Aorta (tissue), 5 donors: Measurements from ENCODE around the gene CYP4F2. TPM values are rescaled to one million over a fixed set of nuclear protein-coding genes. Genes with fewer than 3 reads are reported as not detected.
"Not testable (repeated sequence)": the region's sequence is repeated elsewhere in the genome, so short reads cannot be mapped to it uniquely, and the experiment has no call there.

Experiments used
- ATAC-seq: fragments of 200-7000 bp; cut with Tn5 transposase; one replicate; pipeline ENCODE4 v1.9.1; 2022; ENCODE audit warnings: moderate library complexity; ENCODE audit not compliant: low FRiP score
- DNase-seq, 2 donors: peaks; one replicate each; pipeline ENCODE4 v3.0.0-alpha.2; 2020
- H3K27ac ChIP-seq, 2 donors: one replicate each; pipeline ENCODE4 v1.5.1; 2013; ENCODE audit warnings: low read length in 2 of 2, mild to moderate bottlenecking in 2 of 2, moderate library complexity in 2 of 2, control low read depth in 1 of 2, inconsistent platforms in 1 of 2, low read depth in 1 of 2
- H3K27me3 ChIP-seq, 2 donors: one replicate each; pipeline ENCODE4 v1.6.1; 2013; ENCODE audit warnings: control low read depth in 1 of 2, low read length in 1 of 2, mild to moderate bottlenecking in 1 of 2, moderate library complexity in 1 of 2; ENCODE audit not compliant: insufficient read depth in 2 of 2, control insufficient read depth in 1 of 2
- H3K36me3 ChIP-seq, 2 donors: one replicate each; pipeline ENCODE4 v1.6.1; 2013; ENCODE audit warnings: control low read depth in 1 of 2, low read length in 1 of 2, mild to moderate bottlenecking in 1 of 2; ENCODE audit not compliant: insufficient read depth in 2 of 2, control insufficient read depth in 1 of 2
- H3K4me1 ChIP-seq, 2 donors: one replicate each; pipeline ENCODE4 v1.6.1; 2013; ENCODE audit warnings: low read length in 2 of 2, control low read depth in 1 of 2, mild to moderate bottlenecking in 1 of 2, moderate library complexity in 1 of 2; ENCODE audit not compliant: insufficient read depth in 2 of 2, control insufficient read depth in 1 of 2
- H3K4me3 ChIP-seq, 2 donors: one replicate each; pipeline ENCODE4 v1.5.1; 2013; ENCODE audit warnings: low read length in 2 of 2, control low read depth in 1 of 2, mild to moderate bottlenecking in 1 of 2
- H3K9me3 ChIP-seq: one replicate; pipeline ENCODE4 v1.6.1; 2013; ENCODE audit warnings: mild to moderate bottlenecking, low read length; ENCODE audit not compliant: control insufficient read depth
- WGBS, 2 donors: extraction: QIAGEN DNeasy Blood & Tissue Kit; methylation state at CpG; one replicate each; pipeline ENCODE4 v1.1.7; 2013; 5-methylcytosine and 5-hydroxymethylcytosine counted together
- intact Hi-C, 2 donors: fragments of 100-400 bp; cut with DNase I; formaldehyde crosslinking; loops; one replicate each; pipeline versions ENCODE4 v1.14.2 to v1.15.0; 2022
- polyA plus RNA-seq, 2 donors: library from polyadenylated mRNA; stranded (reverse); fragments of 200-250 nt; gene quantifications; one replicate each; pipeline ENCODE4 v1.2.3, GENCODE V29; 2013
- total RNA-seq, 2 donors: library from RNA; stranded (reverse); fragmentation: NEBNext Ultra II Directional; extraction: Animal tissue kit (Norgen Biotek cat#: 25700); gene quantifications; one replicate each; pipeline ENCODE4 v1.2.1, GENCODE V29; 2021
- donor health status: healthy with polysubstance abuse.
- donor health status: Bipolar disorder and iron deficiency.
- donor health status: DM: no; HTN: no; CAD: no.
- donor health status: DM: no; HTN: no; CAD: no.
- donor health status: DM: yes; HTN: yes; CAD: no.

Gene CYP4F2
- total and polyA plus RNA-seq, 4 donors = 4.4 TPM; not detected in 3

- no peak for ATAC-seq
- Histone ChIP-seq H3K36me3 (no peaks in the 10 kb centered on the region), H3K9me3 (no peaks in the 10 kb centered on the region), H3K27ac (no peak overlapping the region), H3K4me3 (no peak overlapping the region), H3K4me1 (no peaks in the 10 kb centered on the region), H3K27me3 (no peaks in the 10 kb centered on the region)
- intact Hi-C loops = no loop called here
- DNase-seq = no peak
- 72 to 92% methylated on average over 2 of the region's 2 CpGs for WGBS, 2 donors
Observed at GRCh38 chr19:15894359-15894758, 3.5 kb downstream of the CYP4F2 start.

GRCh38 chr19:15893477-15893876 lies 4.4 kb downstream of the CYP4F2 start:
- Histone ChIP-seq H3K4me3 (no peak overlapping the region), H3K27me3 (no peaks in the 10 kb centered on the region), H3K27ac (no peak overlapping the region), H3K36me3 (no peaks in the 10 kb centered on the region), H3K9me3 (no peaks in the 10 kb centered on the region), H3K4me1 (no peaks in the 10 kb centered on the region)
- DNase-seq (no peak), ATAC-seq (no peak)
- 60 to 65% methylated on average over 7 of the region's 7 CpGs for WGBS, 2 donors
- intact Hi-C loops = no loop called here

GRCh38 chr19:15892012-15892411 lies 5.9 kb downstream of the CYP4F2 start:
- H3K4me1 ChIP-seq = no peaks in the 10 kb centered on the region
- no peaks in the 10 kb centered on the region for H3K36me3 ChIP-seq
- intact Hi-C loops = no loop called here
- no peak for DNase-seq
- 64 to 75% methylated on average over 6 of the region's 6 CpGs for WGBS, 2 donors
- no peaks in the 10 kb centered on the region for H3K27me3 ChIP-seq
- no peak overlapping the region for H3K4me3 ChIP-seq
- ATAC-seq = no peak
- H3K27ac ChIP-seq = no peak overlapping the region
- no peaks in the 10 kb centered on the region for H3K9me3 ChIP-seq

- 69 to 79% methylated on average over 6 of the region's 6 CpGs for WGBS, 2 donors
- no peak for DNase-seq
Observed at GRCh38 chr19:15891434-15891833, 6.4 kb downstream of the CYP4F2 start.

GRCh38 chr19:15889339-15889738 lies 8.5 kb downstream of the CYP4F2 start:
- H3K9me3 ChIP-seq, H3K36me3 ChIP-seq, H3K27ac ChIP-seq, DNase-seq, H3K4me1 ChIP-seq, ATAC-seq, intact Hi-C loops, H3K27me3 ChIP-seq, H3K4me3 ChIP-seq: not testable (repeated sequence)
- 83 to 86% methylated on average over 9 of the region's 9 CpGs for WGBS, 2 donors

More at GRCh38 chr19:15891434-15891833, 6.4 kb downstream of the CYP4F2 start:
- H3K4me1 ChIP-seq = no peaks in the 10 kb centered on the region
- H3K27me3 ChIP-seq = no peaks in the 10 kb centered on the region
- H3K36me3 ChIP-seq = no peaks in the 10 kb centered on the region
- ATAC-seq = no peak
- intact Hi-C loops = no loop called here
- no peak overlapping the region for H3K4me3 ChIP-seq
- no peaks in the 10 kb centered on the region for H3K9me3 ChIP-seq
- no peak overlapping the region for H3K27ac ChIP-seq

GRCh38 chr19:15885919-15886318 lies 12.0 kb downstream of the CYP4F2 start:
- Histone ChIP-seq H3K27ac (no peak overlapping the region), H3K9me3 (no peaks in the 10 kb centered on the region), H3K27me3 (no peaks in the 10 kb centered on the region), H3K4me3 (no peak overlapping the region), H3K4me1 (no peaks in the 10 kb centered on the region), H3K36me3 (no peaks in the 10 kb centered on the region)
- no peak for ATAC-seq
- 71 to 77% methylated on average over 7 of the region's 7 CpGs for WGBS, 2 donors
- DNase-seq = no peak
- intact Hi-C loops = no loop called here

GRCh38 chr19:15885167-15885566 lies 12.7 kb downstream of the CYP4F2 start:
- 69 to 70% methylated on average over 3 of the region's 3 CpGs for WGBS, 2 donors
- Histone ChIP-seq H3K4me3 (no peak overlapping the region), H3K27me3 (no peaks in the 10 kb centered on the region), H3K9me3 (no peaks in the 10 kb centered on the region), H3K4me1 (no peaks in the 10 kb centered on the region), H3K36me3 (no peaks in the 10 kb centered on the region), H3K27ac (no peak overlapping the region)
- DNase-seq = no peak
- intact Hi-C loops = no loop called here
- no peak for ATAC-seq

GRCh38 chr19:15883329-15883728 lies 14.5 kb downstream of the CYP4F2 start:
- 81 to 84% methylated on average over 3 of the region's 3 CpGs for WGBS, 2 donors
- H3K4me1 ChIP-seq, DNase-seq, H3K27ac ChIP-seq, H3K9me3 ChIP-seq, ATAC-seq, H3K36me3 ChIP-seq, intact Hi-C loops, H3K27me3 ChIP-seq, H3K4me3 ChIP-seq: not testable (repeated sequence)

- intact Hi-C loops = no loop called here
- Histone ChIP-seq H3K27ac (no peak overlapping the region), H3K4me1 (no peaks in the 10 kb centered on the region), H3K9me3 (no peaks in the 10 kb centered on the region), H3K27me3 (no peaks in the 10 kb centered on the region), H3K4me3 (no peak overlapping the region), H3K36me3 (no peaks in the 10 kb centered on the region)
- WGBS, 2 donors = 52 to 56% methylated on average over 4 of the region's 4 CpGs
- no peak for ATAC-seq
- DNase-seq = no peak
Observed at GRCh38 chr19:15874821-15875474, 22.9 kb downstream of the CYP4F2 start.
